ENCODE results near the gene RPL15.

DNA sequence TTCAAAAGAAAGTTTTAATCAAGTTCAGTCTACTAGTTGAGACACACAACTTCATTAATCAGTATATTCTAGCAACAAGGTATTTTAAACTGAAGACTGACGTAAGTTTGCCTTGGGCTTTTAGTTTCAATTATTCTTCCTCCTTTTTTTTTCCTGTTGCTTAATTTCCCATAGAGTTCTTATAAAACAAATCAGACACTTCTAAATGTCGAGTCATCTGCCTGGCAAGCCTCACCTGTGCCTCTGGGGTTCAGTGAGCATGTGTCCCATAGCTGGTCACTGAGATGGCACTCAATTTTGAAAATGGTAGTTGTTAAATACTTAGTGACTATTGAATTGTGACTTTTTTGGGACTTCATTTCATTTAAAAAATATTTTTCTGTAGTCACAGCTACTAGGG lies 27.5 kb upstream of the RPL15 start:
- no peak for TF ChIP-seq CTCF (IDR thresholded peaks at IDR 0.05; ENCODE audit: low read depth, low read length)
- TF ChIP-seq POLR2A (IDR thresholded peaks at IDR 0.05; ENCODE audit: extremely low read depth, insufficient read length) = no peak
- TF ChIP-seq MAX (IDR thresholded peaks at IDR 0.05; ENCODE audit: low read depth, low read length) = no peak
